Peyer's patch (tissue), 4 donors: ENCODE measurements around the gene KSR2. TPM values are rescaled to one million over a fixed set of nuclear protein-coding genes. Genes with fewer than 3 reads are reported as not detected.

Source experiments
- DNase-seq, 3 donors: peaks; one replicate each; pipeline ENCODE4 v3.0.0-alpha.2; 2017 to 2019
- H3K27ac ChIP-seq, 4 donors: fragments of 200-600 bp; sonication (generic); one replicate each; pipeline ENCODE4 v1.5.1; 2016 to 2019
- H3K27me3 ChIP-seq, 2 donors: fragments of 200-600 bp; sonication (generic); one replicate each; pipeline ENCODE4 v1.5.1; 2019
- H3K36me3 ChIP-seq, 3 donors: fragments of 200-600 bp; sonication (generic); one replicate each; pipeline ENCODE4 v1.5.1; 2016 to 2019
- H3K4me1 ChIP-seq, 4 donors: fragments of 200-600 bp; sonication (generic); one replicate each; pipeline ENCODE4 v1.5.1; 2016 to 2019
- H3K4me3 ChIP-seq, 4 donors: fragments of 200-600 bp; sonication (generic); 1 replicate in 3 of 4; 2 replicates in 1 of 4; pipeline ENCODE4 v1.5.1; 2016 to 2019; ENCODE audit warnings: mild to moderate bottlenecking in 1 of 4
- H3K9me3 ChIP-seq, 4 donors: fragments of 200-600 bp; sonication (generic); one replicate each; pipeline ENCODE4 v1.5.1; 2016 to 2019; ENCODE audit warnings: mild to moderate bottlenecking in 1 of 4
- POLR2A ChIP-seq, 2 donors: fragments of 450-650 bp; IDR thresholded peaks; one replicate each; pipeline ENCODE4 v1.5.1; 2017; ENCODE audit warnings: antibody characterized with exemption in 2 of 2, mild to moderate bottlenecking in 2 of 2, moderate library complexity in 2 of 2
- total RNA-seq, 4 donors: library from RNA; depleted of rRNA; stranded (reverse); fragments of >200 nt; gene quantifications; one replicate each; pipeline ENCODE4 v1.1.0, GENCODE V29; 2016
- TF ChIP-seq, protein P1 (sequence below), 6 experiments: fragments of 450-650 bp in 4 of 6; fragments of 200-600 bp in 2 of 6; sonication (generic) in 1 of 6; IDR thresholded peaks; one replicate each; pipeline ENCODE4 v1.5.1; 2017 to 2019; ENCODE audit warnings: antibody characterized with exemption in 6 of 6, mild to moderate bottlenecking in 3 of 6, moderate library complexity in 1 of 6

The KSR2 gene
- total RNA-seq, 4 donors from 2014 or later, result 0.27 to 0.53 (median 0.28) TPM; not detected in 1

DNA sequence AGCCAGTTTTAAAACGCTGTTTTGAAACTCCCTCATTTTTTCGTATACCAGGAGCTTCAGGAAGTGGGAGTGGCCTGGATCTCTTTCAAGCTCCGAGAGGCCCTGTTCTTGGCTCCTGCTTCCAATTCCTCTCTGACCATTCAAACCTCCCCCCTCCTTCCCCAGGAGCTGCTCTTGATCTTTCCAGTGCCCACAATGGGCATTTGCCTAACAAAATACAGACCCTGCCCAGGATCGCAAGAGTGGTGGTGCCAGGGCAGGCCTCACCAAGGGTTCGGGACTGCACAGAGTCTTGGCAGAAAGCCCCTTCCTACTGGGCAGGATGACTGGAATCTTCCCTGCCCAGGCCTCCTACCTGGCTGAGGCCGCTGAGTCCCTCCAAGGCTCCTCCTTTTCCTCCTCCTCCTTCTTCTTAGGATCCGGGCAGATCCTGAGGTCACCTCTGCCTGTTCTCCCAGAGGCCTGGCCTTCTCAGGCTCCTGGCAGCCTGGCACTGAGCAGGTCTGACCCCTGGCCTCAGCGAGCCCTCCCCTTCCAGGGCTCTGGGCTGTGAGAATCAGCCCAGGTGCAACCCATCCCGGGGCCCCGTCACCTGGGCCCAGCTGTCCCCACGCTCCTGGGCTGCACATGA lies 560.5 kb downstream of the KSR2 start:
- TF ChIP-seq POLR2A (IDR thresholded peaks at IDR 0.05), result no peak
- TF ChIP-seq, protein P1, sequence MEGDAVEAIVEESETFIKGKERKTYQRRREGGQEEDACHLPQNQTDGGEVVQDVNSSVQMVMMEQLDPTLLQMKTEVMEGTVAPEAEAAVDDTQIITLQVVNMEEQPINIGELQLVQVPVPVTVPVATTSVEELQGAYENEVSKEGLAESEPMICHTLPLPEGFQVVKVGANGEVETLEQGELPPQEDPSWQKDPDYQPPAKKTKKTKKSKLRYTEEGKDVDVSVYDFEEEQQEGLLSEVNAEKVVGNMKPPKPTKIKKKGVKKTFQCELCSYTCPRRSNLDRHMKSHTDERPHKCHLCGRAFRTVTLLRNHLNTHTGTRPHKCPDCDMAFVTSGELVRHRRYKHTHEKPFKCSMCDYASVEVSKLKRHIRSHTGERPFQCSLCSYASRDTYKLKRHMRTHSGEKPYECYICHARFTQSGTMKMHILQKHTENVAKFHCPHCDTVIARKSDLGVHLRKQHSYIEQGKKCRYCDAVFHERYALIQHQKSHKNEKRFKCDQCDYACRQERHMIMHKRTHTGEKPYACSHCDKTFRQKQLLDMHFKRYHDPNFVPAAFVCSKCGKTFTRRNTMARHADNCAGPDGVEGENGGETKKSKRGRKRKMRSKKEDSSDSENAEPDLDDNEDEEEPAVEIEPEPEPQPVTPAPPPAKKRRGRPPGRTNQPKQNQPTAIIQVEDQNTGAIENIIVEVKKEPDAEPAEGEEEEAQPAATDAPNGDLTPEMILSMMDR (IDR thresholded peaks at IDR 0.05), result no peak
- Histone ChIP-seq H3K4me3 (no peak overlapping the region), H3K27ac (no peak overlapping the region), H3K36me3 (no peaks in the 10 kb centered on the region), H3K27me3 (no peaks in the 10 kb centered on the region), H3K9me3 (no peaks in the 10 kb centered on the region), H3K4me1 (no peaks in the 10 kb centered on the region)
- no peak for DNase-seq

DNA sequence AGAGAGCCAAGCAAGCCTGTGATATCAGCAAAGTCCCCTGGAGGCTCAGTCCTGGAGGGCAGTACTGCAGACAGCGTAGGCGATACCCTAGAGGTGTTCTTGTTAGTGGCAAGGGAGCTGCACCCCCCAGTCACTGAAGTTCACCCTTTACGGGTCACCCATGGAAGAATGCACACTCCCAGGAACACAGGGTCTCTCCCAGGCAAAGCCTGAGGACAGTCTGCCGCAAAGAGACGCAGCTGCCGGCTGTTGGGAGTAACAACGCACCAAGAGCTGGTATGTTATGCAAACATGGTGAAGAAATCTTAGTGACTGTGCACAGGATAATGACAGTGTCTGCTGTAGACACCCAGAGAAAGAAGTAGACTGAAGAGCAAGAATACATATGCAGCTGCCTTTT lies 563.9 kb downstream of the KSR2 start:
- no peaks in the 10 kb centered on the region for H3K36me3 ChIP-seq
- no peak overlapping the region for H3K27ac ChIP-seq
- no peaks in the 10 kb centered on the region for H3K27me3 ChIP-seq
- TF ChIP-seq POLR2A (IDR thresholded peaks at IDR 0.05), result no peak
- TF ChIP-seq, protein P1 (IDR thresholded peaks at IDR 0.05), result no peak
- no peaks in the 10 kb centered on the region for H3K9me3 ChIP-seq
- H3K4me1 ChIP-seq, result no peaks in the 10 kb centered on the region
- no peak overlapping the region for H3K4me3 ChIP-seq
- no peak for DNase-seq

DNA sequence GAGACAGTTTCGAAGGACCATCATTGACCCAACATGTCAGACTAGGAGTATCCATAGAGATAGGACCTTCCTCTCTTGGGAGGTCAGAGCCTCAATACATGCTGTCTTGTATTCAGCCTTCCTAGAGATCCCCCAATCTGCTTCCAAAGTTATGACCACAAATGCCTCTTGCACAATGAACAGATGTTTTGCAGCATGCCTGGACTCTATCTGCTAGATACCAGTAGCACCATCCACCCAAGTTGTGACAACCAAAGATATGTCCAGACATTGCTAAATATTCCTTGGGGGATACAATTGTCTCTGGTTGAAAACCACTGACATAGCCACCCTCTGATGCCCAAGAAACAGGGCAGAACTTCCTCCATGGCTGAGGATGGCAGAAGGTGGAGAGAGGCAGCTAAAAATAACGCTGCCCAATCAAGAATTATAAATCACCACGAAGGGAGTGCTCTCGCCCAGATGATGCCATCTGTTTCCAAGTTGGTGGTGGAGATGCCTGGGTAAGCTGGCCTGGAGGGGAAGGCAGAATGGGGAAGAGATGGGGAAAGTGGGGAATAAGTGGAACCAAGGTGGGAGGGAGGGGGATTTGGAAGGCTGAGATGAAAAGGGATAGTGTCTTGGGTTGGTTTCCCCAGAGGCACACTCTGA lies 564.5 kb downstream of the KSR2 start:
- Histone ChIP-seq H3K4me3 (no peak overlapping the region), H3K4me1 (no peaks in the 10 kb centered on the region), H3K36me3 (no peaks in the 10 kb centered on the region), H3K27ac (no peak overlapping the region), H3K27me3 (no peaks in the 10 kb centered on the region), H3K9me3 (no peaks in the 10 kb centered on the region)
- no peak for DNase-seq
- TF ChIP-seq, protein P1 (IDR thresholded peaks at IDR 0.05), result no peak
- TF ChIP-seq POLR2A (IDR thresholded peaks at IDR 0.05), result no peak

DNA sequence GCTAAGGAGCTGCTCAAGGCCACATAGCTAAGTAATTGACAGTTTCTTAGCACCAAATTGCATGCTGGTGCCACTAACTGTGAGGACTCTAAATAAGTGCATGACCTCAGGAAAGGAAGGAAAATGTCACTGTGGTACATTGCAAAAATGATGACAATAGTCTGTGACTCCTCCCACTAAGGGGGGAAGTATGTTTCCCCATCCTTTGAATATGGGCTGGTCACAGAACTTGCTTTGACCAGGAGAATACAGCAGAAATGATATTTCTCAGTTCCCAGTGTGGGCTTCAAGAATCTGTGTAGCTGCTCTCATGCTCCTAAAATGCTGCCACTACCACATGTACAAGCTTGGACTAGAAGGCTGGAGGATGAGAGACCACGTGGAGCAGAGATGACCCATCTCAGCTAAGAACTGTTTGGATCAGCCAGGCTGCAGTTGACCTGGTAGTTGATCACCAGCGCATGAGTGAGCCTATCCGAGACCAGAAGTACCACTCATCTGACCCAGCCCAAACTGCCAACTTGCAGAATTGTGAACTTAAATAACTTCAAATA lies 565.1 kb downstream of the KSR2 start:
- no peaks in the 10 kb centered on the region for H3K27me3 ChIP-seq
- H3K36me3 ChIP-seq, result no peaks in the 10 kb centered on the region

More for the DNA sequence above, 565.1 kb downstream of the KSR2 start:
- no peak for DNase-seq
- no peak for TF ChIP-seq POLR2A (IDR thresholded peaks at IDR 0.05)
- TF ChIP-seq, protein P1 (IDR thresholded peaks at IDR 0.05), result no peak
- H3K4me3 ChIP-seq, result no peak overlapping the region
- H3K4me1 ChIP-seq, result no peaks in the 10 kb centered on the region
- no peaks in the 10 kb centered on the region for H3K9me3 ChIP-seq
- no peak overlapping the region for H3K27ac ChIP-seq

Other genes starting within 250 kb of the KSR2 start
- gene RFC5, start 47.7 kb upstream of the KSR2 start, total RNA-seq, result 10 to 100 TPM in 2 of 4 donors, 1 to 10 TPM in 2; 8.3 to 18.2 (median 10.6) TPM
- 100 to 1,000 TPM in 3 of 4 donors, 10 to 100 TPM in 1; 76.7 to 146 (median 110) TPM for gene WSB2, start 92.2 kb upstream of the KSR2 start, total RNA-seq
- 100 to 1,000 TPM in 3 of 4 donors, 10 to 100 TPM in 1; 72.6 to 342 (median 208) TPM for gene VSIG10, start 135.0 kb upstream of the KSR2 start, total RNA-seq
- 1,000 to 10,000 TPM in 1 of 4 donors, 100 to 1,000 TPM in 3; 465 to 1,340 (median 591) TPM for gene PEBP1, start 167.1 kb upstream of the KSR2 start, total RNA-seq